ENCODE measurements around the gene SELE.

Gene SELE

DNA sequence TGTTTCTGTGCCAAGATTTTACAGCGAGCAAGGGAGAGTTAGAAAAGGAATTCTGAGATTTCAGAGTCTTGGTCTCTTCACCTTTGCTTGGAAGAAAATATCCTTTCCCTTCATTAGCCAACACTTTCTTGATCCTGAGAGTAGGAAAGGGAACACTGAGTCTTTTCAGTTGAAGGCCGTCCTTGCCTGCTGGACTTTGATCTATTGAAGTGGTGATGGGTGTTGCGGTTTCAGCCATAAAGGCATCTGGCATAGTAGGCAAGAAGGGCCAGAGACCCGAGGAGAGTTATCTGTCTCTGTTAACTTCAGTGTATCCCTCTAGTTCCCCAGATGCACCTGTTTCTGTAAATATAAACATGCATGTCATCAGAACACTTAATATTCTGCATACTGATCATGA is 9.7 kb downstream of the SELE start:
- in situ Hi-C loops (cut with MboI; ENCODE audit: low sequenced_read_pairs) = no loop called here

DNA sequence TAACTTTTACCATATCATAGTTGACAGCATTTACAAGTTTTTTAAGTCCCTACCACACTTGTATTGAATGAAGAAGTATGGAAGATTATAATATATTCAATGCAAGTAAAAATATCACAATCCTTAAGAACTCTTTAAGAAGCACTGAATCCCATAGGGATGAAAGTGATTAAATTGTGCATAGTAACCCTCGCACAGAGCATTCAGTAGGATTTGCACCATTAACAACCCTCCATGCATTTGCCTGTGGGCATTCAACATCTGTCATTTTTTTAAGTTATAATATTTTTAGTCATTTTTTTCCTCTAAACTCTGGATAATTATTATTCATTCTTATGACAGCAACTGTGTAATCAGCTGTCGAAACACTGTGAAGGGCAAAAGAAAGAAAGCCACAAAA is 10.1 kb downstream of the SELE start:
- in situ Hi-C loops (cut with MboI; ENCODE audit: low sequenced_read_pairs) = no loop called here

DNA sequence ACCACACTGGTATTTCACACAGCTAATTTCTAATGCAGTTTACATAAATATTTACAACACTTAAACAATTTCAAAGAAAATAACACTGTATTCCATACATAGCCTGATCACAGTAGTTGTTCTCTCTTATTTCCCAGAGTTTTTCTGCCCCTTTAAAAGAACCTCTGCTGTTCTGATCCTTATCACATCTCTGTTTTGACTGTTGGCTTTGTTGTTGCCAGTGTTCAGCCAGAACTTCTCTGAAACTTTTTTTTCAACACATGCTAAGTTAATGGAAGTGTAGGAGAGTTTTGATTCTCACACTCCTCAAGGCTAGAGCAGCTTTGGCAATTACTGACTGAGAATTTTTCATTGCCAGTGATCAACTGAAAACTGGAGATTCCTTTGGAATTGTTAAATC is 11.1 kb downstream of the SELE start:
- in situ Hi-C loops (cut with MboI; ENCODE audit: low sequenced_read_pairs) = no loop called here

DNA sequence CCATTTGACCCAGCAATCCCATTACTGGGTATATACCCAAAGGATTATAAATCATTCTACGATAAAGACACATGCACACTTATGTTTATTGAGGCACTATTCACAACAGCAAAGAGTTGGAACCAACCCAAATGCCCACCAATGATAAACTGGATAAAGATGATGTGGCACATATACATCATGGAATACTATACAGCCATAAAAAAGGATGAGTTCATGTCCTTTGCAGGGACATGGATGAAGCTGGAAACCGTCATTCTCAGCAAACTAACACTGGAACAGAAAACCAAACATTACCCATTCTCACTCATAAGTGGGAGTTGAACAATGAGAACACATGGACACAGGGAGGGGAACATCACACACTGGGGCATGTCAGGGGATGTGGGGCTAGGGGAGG is 18.8 kb downstream of the SELE start:
- in situ Hi-C loops (cut with MboI; ENCODE audit: low sequenced_read_pairs) = loop anchor here (10.0 kb wide), 1 partner anchor 110 kb away; no protein-coding TSS in a partner anchor

DNA sequence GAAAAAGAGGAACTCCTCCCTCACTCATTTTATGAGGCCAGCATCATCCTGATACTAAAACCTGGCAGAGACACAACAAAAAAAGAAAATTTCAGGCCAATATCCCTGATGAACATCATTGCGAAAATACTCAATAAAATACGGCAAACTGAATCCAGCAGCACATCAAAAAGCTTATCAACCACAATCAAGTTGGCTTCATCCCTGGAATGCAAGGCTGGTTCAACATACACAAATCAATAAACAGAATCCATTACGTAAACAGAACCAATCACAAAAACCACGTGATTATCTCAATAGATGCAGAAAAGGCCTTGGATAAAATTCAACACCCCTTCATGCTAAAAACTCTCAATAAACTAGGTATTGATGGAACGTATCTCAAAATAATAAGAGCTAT is 20.8 kb downstream of the SELE start:
- in situ Hi-C loops (cut with MboI; ENCODE audit: low sequenced_read_pairs) = loop anchor here (10.0 kb wide), 1 partner anchor 108 kb away; no protein-coding TSS in a partner anchor

DNA sequence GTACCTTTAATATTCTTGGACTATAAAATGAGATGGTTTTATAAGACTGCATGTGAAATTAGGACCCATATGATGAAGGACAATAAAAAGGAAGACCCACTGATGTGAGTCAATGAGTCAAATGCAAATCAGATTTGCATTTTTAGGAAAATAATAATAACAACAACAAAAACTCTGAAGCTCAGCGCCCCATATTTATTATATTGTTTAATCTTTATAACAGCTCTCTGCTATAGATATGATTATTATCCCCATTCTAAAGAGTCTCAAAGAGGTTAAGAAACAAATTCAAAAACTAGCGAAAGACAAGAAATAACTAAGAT is 21.6 kb downstream of the SELE start:
- in situ Hi-C loops (cut with MboI; ENCODE audit: low sequenced_read_pairs) = loop anchor here (10.0 kb wide), 1 partner anchor 107 kb away; no protein-coding TSS in a partner anchor

DNA sequence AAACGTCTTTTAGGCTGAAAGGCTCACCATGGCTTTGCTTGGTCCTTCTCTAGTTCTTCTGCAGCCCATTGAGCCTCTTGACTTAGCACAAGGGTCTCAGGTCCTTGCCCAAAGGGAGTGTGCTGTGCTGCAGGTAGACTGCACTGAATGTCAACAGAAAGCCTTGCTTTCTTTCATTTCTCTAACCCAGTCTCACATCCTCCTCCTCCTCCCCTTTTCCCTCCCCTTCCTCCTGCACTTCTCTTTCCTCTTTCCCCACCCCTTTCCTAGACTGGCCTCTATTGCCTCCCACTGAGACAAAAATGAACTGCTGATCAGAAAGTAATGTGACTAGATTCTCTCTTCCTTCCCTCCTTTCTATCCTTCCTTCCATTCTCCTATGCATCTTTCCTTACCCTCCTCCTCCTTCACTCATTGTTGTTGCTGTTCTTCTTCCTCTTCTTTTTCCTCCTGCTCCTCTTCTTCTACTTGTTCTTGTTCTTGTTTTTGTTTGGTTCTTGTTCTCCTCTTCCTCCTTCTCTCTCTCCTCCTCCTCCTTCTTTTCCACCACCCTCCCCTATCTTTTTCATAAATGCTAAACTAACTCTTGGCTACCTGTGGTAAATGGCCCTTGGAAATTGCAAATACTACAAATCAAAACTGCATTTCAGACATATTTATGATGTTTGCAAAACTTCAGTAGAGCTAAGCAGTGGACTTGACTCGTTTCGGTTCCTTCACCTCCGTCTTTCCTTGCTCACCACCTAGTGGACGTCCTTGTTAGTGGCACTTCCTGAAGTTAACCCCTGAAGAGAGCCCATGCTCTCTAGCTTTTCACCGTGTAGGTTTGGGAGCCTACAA is 22.2 kb downstream of the SELE start, which contains the start of gene SELL:
TSS of gene SELL (minus strand) at position 152 of the 840 bp plus-strand sequence. CDS start at position 30, 122 bp downstream.
- in situ Hi-C loops (cut with MboI; ENCODE audit: low sequenced_read_pairs) = loop anchor here (10.0 kb wide), 1 partner anchor 107 kb away; no protein-coding TSS in a partner anchor

DNA sequence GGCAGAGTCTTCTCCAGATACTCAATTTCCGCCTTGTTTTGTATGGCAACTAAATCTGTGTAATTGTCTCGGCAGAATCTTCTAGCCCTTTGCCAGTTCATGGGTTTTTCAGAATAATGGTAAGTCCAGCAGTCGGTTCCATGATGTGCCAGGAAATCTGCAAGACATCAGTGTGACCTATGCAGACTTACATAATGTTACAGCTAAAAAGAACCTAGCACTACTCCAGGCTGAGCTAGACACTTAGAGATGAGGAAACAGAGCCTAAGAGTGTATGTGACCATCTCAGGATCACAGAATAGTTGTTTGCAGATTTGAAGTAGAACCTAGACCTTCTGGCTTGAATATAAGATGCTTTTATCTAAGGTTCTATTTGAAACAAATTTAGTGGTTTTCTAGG is 25.2 kb downstream of the SELE start:
- in situ Hi-C loops (cut with MboI; ENCODE audit: low sequenced_read_pairs) = no loop called here

DNA sequence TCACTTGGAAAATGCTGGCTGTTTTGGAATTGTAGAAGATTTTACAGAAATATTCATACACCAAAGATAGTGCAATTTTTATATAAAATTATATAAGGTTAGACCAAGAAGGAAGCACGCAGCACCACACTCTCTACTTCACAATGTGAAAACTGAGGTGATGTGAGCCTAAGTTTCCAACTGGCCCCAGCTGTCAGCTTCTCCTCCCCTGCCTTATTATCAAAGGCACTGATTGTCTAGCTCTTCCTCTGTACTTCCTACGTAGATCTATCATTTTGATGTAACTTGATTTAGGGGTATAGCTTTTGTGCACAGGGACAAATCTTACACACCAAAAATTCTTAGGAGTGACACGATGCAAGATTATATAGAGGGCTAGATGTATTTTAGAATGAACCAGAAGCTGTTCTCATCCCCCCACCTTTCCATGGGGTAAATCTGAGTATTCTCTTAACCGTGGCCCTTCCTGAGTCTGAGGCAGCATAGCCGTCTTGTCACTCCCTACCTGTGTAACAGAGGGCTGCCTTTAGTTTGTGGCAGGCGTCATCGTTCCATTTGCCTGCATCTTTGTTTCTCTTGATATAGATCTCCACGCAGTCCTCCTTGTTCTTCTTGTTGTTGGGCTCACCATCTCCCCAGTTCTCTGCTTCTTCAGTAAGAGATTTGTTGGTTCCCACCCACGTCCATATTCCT is 25.8 kb downstream of the SELE start:
- in situ Hi-C loops (cut with MboI; ENCODE audit: low sequenced_read_pairs) = no loop called here

DNA sequence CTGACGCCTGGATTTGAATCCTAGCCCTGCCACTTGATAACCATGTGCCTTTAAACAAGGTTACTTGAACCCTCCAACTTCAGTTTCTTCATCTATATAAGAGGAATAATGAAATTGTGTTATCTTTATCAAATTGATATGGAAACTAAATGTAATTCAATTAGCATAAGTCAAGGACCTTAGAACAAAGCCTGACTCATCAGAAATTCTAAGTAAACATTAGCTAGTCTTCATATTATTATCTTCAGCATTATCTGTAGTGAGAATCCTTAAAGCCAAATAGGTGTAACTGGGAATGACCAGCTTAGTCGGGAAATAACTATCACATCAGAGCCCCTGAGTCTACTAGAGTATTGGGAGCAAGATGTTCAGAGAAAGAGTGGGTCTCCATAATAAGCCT is 29.1 kb downstream of the SELE start:
- in situ Hi-C loops (cut with MboI; ENCODE audit: low sequenced_read_pairs) = no loop called here

DNA sequence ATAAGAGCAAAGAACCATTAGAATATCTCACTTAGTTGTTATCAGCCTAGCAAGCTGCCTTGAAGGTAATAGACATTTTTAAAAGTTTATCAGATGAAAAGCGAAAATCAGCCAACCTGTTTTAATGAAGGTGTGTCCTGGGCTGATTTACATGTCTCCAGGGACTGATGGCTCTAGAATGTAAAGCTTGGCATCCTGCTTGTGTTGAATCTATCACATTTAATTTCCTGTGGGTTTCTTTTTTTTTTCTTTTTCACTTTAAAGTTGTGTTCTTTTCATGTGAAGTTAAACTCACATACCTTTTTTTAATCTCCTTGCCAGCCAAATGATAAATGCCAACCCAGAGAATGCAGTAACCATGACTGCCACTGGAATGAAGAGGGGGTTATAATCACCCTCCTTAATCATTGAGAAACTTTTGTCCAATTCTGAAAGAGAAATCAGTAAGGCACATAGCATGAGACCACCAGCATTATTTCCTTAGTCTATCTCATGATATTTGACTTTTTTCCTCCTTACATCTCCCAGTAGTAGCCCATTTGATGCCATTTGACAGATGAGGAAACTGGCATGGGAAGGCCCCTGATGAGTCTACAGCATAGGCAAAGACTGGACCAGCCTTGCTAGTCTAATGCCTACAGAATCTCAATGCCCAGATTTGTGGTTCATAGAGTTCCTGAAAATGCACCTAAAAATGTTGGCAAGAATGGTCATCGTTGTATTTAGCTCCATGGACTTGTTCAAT is 32.4 kb downstream of the SELE start:
- in situ Hi-C loops (cut with MboI; ENCODE audit: low sequenced_read_pairs) = no loop called here

DNA sequence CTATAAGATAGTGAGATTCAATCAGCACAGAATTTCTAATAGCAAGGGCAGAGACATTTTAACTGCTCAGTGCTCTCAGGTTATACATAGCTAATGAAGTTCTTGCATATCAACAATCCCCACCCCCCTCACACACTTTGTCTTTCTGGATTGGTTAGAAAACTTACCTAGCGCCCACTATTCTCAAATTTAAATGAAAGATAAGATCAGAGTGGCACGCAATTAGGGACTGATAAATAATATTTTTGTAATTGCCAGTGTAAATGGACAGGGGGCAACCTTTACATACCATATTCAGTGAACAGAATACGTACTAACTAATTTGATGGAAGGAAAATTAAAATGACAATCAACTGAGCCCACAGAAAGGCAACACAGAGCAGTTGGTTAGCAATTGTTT is 34.2 kb downstream of the SELE start:
- in situ Hi-C loops (cut with MboI; ENCODE audit: low sequenced_read_pairs) = no loop called here

DNA sequence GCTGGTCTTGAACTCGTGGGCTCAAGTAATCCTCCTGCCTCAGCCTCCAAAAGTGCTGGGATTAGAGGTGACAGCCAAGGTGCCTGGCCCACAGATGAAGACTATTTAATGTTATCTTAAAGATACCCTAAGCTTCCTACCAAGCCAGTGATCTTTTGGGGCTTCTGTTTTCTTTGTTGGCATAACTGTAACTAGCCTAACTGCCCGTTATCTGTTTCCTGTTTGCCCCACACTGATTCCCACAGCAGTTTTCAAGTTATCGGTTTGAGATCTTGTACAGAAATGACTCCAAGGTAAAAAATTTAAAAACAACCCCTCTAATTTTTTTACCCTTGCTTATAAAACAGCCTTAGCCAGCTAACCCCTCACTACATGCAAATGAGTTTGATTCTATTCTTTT is 34.9 kb downstream of the SELE start:
- in situ Hi-C loops (cut with MboI; ENCODE audit: low sequenced_read_pairs) = no loop called here

DNA sequence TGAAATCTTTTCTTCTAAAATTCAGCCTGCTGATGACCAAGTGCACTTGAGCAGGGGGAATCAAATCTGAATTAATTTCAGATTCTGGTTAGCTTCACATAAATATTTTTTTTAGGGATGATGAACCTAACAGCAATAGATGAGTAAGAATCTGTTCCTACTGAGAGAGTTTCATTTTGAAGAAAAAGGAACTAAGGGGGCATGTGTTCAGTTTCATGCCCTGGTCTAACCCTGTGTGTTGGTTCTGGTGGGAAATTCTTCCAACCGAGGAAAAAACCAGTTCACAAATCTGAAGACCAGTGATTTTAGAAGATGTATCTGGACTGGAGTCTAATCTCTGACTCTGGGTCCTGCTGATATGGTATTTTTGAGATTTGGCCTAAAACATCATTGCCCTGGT is 36.1 kb downstream of the SELE start:
- in situ Hi-C loops (cut with MboI; ENCODE audit: low sequenced_read_pairs) = no loop called here

DNA sequence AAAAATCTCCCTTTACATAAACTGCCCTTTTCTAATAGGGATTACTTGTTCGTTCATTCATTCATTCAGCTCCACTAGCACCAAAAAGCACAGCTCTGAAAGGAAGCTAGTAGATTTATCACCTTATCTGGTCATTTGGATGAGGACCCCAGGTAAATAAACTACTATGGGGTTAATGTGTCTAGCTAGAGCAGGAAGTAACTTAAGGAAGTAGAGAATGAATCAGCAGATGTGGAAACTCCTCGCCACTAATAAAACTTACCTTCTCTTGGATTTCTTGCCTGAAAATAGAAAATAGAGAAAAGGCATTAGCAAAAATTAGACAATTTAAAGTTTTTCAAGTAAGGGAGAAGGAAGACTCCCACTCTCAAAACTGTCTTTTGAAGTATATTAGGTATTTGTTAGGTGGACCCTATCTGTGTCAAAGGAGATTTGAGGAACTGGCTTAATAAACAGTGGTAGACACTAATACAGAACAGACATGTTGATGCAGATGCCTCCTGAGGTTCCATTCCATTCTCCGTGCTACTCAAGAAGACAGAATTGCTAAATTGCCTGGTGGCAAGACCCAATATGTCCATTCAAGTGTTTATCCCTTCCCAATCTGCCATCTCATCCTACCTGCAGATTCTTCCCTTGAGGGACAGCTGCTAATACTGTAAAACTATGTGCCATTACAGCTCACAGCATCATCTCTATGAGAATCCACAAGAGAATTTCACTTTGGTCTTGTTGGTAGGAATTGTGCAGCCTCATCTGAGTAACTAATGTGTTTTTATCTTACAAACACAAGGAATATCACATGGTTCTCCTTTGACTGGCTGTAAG is 37.4 kb downstream of the SELE start:
- in situ Hi-C loops (cut with MboI; ENCODE audit: low sequenced_read_pairs) = no loop called here

DNA sequence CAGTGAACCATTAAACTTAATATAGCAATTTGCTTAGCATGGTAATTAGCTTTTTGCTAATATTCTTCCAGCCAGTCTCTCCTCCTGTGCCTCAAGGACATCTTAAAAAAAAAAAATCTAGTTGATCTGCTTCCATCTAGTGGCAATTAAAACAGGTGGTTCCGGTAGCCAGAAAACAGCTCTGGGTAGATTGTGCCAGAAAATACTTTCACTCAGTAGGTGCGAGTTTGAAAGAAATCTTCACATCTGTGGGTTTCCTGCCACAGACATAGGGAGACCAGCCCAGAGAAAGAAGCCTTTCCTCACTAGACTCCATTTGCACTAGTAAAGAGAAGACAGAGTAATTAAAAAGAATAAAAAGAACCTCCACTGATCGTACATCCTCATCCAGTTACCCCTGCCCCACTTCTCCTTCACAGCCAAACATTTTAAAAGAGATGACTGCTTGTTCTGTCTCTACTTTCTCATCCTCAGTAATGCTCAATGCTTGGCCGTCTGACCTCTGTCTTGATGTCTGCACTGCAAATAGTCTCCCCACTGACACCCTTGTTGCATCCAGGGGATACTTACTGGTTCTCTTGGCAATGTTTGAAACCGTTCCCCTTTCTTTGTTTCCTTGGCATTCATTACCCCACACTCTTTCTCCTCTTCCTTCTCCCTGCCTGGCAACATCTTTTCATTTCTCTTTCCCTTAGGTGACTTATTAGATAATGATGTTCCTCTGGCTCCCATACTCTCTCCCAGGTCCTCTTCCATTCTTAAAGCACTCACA is 39.4 kb downstream of the SELE start:
- in situ Hi-C loops (cut with MboI; ENCODE audit: low sequenced_read_pairs) = no loop called here

DNA sequence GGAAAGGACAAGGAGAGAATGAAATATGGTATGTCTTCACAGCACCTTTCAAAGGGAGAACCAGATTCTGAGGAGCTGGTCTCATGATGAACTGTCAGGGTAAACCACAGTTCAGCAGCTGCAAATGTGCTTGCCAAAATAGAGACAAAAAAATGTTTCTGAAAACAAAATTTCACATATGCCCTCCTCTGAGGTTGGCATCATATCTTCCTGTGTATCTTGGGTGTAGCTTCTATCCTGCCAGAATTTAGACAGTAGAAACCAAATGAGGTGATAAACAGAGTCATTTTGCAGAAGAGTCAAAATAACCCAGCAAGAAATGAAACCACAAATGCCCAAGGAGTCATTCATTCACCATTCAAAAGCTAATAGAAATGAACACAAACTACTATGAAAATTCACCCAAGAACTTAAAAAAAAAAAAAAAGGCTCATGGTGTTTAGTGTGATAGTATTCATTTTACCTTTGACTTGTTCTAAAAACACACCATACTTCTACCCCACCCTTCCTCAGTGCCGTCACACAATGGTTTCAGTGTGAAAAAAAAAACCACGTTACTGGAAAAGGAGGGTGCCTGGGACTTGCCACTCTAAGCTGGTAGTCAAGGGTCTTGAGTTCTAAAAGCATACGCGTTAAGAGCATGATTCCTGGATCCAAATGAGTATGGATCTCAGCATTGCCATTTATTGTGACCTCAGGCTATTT is 41.0 kb downstream of the SELE start:
- in situ Hi-C loops (cut with MboI; ENCODE audit: low sequenced_read_pairs) = no loop called here

DNA sequence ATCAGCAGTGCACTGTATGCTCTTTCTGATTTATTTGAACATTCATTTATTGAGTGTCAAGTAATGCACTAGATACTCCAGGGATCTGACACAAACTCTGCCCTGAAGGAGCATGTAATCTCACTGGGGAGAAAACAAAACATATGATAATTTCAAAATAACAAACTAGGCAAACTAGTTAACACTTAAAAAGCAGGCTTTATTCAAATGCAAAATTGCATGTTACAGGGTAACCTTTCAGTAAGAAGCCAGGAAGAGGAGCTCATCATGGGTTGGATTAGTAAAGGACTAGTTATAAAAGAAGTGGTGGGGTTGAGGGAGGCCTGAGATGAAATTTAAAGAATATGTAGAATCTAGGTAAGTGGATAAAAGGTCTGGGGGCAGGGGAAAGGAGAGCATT is 43.4 kb downstream of the SELE start:
- in situ Hi-C loops (cut with MboI; ENCODE audit: low sequenced_read_pairs) = no loop called here

DNA sequence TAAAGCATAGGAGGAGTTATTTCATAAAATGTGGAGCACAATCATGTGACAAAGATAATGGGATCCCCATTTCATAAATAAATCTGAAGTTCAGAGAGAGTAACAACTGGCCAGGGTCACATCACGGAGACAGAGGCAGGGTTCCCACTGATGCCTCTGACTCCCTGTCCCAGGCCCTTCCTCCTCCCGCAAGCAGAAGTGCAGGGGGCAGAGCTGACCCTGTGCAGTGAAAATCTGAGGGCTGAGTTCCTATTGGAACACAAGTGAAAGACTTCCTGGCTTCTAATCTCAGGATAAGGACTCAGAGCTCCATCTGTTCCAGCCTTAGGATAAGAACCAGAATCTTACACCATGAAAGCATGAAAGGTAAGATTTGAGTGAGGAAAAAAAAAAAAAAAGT is 44.5 kb downstream of the SELE start:
- in situ Hi-C loops (cut with MboI; ENCODE audit: low sequenced_read_pairs) = no loop called here

Measured in HL-60/S4 treated with retinoic acid at 250 ng/mL for 4 days and 3 days (cell line).